GM21360 (cell line): Measurements from ENCODE around the gene PLA2G15.

Source experiments
- ATAC-seq: cut with Tn5 transposase; IDR thresholded peaks from one replicate; pipeline ENCODE4 v1.9.1; 2021; ENCODE audit warnings: mild to moderate bottlenecking, moderate library complexity; ENCODE audit not compliant: unreplicated experiment

PLA2G15 gene, protein sequence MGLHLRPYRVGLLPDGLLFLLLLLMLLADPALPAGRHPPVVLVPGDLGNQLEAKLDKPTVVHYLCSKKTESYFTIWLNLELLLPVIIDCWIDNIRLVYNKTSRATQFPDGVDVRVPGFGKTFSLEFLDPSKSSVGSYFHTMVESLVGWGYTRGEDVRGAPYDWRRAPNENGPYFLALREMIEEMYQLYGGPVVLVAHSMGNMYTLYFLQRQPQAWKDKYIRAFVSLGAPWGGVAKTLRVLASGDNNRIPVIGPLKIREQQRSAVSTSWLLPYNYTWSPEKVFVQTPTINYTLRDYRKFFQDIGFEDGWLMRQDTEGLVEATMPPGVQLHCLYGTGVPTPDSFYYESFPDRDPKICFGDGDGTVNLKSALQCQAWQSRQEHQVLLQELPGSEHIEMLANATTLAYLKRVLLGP

DNA sequence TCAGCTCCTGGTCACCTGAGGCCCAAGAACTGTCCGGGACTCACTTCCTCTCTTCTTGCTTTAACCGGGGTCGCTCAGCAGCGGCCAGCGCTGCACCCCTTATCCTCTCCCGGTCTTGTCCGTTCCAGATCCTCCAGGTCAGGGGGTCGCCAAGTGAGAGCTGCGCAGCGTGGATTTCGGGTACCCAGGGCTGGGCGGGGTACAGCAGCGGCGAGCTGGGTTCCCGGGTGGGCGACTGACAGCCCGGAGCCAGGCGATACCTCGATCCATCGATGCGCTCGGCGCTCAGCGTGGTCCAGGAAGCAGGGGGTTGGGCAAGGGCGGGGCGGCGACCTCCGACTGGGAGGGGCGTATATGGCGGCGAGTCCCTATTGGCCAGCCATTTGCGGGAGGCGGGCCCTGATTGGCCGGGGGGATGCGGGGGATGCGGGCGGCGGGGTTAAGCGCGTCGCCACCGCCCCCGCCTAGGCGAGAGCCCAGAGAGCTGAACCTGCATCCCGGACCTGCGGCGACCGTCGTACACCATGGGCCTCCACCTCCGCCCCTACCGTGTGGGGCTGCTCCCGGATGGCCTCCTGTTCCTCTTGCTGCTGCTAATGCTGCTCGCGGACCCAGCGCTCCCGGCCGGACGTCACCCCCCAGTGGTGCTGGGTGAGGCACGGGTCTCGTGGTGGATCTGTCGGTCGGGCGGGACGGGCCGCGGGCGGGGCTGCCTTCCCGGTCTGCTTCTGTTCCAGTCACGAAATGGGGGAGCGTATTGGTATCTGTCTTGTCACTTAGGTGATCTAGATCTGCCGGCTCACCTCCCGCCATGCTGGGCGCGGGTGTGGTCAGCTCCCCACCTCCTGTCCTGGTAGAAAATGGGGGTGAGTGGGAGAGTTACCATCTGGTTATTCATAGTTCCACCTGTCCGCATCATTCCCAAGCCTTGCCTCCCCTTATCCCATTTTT is at the start of gene PLA2G15:
Gene PLA2G15 (plus strand): TSS at position 471 of the 951 bp plus-strand sequence. CDS start 54 bp downstream, at position 525.
- ATAC-seq, result peak; percentile 80

DNA sequence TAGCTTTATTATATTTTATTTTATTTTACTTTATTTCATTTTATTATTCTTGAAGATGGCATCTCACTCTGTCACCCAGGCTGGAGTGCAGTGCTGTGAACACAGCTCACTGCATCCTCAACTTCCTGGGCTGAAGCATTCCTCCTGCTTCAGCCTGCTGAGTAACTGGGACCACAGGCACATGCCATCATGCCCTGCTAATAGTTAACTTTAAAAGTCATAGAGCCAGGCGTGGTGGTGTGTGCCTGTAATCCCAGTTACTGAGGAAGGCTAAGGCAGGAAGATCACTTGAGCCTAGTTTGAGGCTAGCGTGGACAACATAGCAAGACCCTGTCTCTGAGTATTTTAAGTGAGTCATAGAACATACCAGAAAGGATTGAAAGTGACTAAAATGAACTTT is 47.9 kb upstream of the PLA2G15 start:
- no peak for ATAC-seq

DNA sequence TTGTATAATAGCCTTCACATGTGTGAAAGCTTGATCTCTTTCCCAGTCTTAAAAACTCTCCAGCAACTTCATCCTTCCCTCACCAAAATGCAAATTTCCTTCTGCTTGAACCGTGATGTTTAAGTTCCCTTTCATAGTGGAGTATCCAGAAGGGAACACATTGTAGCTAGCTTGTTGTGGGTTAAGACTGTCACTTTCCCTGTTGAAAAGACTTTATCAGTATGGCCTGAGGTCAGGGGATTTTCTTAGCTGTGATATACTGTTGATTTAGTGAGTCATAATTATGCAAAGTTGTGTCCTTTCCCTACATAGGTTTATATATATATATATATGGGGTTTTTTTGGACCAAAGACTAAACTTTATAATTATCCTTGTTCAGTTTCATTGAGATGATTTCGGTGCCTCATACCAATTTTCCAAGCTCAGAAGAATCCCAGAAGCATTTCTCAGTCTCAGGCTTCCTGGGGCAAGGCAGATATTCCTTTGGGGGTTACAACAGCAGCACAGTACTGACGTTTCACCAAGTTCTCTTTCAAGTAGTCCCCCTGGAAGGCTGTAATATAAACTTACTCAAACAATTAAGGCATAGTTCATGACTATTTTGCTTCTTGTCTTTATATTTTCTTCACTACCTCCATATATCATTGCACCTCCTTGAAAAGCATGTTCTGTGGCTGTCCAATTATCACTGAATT is 44.9 kb upstream of the PLA2G15 start:
- ATAC-seq, result no peak

- no peak for ATAC-seq
These were observed 43.1 kb upstream of the PLA2G15 start for GRCh38 chr16:68202091-68202519.

DNA sequence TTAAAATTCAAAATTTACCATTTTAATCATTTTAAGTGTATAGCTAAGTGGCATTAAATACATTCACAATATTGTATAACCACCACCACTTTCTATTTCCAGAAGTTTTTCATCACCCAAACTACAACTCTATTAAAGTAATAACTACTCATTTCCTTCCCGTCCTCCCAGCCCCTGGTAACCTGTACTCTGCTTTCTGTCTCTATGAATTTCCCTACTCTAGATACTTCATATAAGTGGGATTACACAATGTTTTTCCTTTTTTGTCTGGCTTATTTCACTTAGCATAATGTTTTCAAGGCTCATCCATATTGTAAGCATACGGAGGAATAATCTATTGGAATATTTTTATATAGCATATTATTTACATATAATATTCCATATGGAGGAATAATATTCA is 38.9 kb upstream of the PLA2G15 start:
- no peak for ATAC-seq

GRCh38 chr16:68214726-68215125 is 30.4 kb upstream of the PLA2G15 start:
- no peak for ATAC-seq

DNA sequence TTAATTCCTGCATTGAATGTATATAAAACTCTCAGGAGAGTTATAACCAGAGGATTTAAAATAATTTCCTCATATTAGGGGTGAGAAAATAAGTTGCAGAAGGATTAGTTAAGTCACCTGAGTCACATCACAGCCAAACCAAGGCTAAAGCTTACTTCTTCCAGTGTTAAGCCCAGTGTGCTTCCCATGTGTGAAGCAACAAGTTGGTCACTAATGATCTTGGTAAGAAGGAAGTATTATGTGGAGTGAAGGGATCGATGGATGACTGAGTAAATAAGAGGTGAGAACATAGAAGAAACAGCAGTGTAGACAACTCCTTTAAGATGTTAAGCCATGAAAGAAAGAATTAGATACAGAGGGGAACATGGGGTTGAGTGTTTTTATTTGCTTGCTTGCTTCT is 29.9 kb upstream of the PLA2G15 start:
- ATAC-seq, result no peak

DNA sequence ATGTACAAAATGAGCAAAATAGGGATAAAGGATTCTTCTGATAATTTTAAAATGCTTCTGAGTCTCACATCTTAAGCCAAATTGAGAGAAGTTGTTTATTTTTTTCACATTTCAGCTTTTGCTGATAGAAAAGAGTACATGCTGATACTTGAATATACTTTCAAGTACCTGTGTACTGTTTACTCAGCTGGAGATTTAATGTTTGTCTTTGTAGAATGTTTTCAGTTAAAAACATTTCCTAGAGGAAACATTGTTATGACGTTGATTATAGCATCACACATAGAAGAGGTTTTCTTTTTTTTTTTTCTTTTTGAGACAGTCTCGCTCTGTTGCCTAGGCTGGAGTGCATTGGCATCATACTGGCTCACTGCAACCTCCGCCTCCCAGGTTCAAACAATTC is 28.9 kb upstream of the PLA2G15 start:
- ATAC-seq, result no peak

- ATAC-seq, result no peak
These were observed 27.7 kb upstream of the PLA2G15 start for GRCh38 chr16:68217506-68217905.

DNA sequence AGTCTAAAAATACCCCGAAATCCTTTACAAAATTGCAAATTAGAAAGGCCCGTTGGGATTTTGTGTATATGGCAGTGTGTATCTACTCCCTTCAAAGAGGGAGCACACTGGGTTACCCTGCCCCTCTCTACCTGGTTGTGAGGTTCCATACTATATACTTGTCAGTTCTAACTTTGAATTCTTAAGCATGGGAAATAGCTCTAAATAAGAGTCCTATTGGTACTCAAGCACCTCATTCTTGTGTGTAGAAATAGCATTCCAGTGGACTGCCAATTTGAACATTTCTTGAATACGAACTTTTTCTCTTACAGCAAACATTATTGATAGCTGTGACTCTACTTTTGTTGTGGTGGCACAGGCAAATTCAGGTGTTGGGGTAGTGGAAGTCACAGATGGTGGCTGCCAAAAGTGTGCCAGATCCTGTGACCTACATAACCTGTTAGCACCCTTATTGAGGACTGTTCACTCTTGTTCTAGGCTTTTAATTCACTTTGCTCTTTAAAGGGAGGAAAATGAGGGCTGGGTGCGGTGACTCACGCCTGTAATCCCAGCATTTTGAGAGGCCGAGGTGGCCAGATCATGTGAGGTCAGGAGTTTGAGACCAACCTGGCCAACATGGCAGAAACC is 25.3 kb upstream of the PLA2G15 start:
- ATAC-seq, result no peak

- ATAC-seq, result no peak
These were observed 22.1 kb upstream of the PLA2G15 start for GRCh38 chr16:68223072-68223471.

DNA sequence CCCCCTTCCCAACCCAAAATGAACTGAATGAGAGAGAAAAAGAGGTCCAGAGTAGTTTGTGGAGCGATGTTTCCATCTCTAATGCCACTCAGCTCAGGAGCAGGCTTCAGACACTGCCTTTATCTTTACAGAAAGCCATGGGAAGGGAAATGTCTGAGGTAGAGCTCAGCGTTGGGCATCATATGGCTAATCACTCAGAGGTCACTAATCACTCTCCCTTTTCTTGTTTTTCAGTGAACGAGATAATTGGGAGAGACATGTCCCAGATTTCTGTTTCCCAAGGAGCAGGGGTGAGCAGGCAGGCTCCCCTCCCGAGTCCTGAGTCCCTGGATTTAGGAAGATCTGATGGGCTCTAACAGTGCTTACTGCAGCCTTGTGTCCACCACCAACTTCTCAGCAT is 19.1 kb upstream of the PLA2G15 start:
- ATAC-seq, result no peak

GRCh38 chr16:68227183-68227793 is 17.9 kb upstream of the PLA2G15 start:
- ATAC-seq, result no peak

GRCh38 chr16:68227850-68228553 is 17.2 kb upstream of the PLA2G15 start:
- no peak for ATAC-seq

- no peak for ATAC-seq
These were observed 16.5 kb upstream of the PLA2G15 start for GRCh38 chr16:68228652-68229051.

GRCh38 chr16:68229431-68230175 is 15.6 kb upstream of the PLA2G15 start:
- no peak for ATAC-seq

- ATAC-seq, result no peak
These were observed 15.0 kb upstream of the PLA2G15 start for GRCh38 chr16:68230176-68230571.

GRCh38 chr16:68230956-68231355 is 14.2 kb upstream of the PLA2G15 start:
- no peak for ATAC-seq
